Adrenal gland (tissue), 5 donors: ENCODE measurements around the gene PIKFYVE.

Experiments
- POLR2A ChIP-seq, 2 donors: fragments of 450-650 bp; IDR thresholded peaks; one replicate each; pipeline ENCODE4 v1.6.1; 2017; ENCODE audit warnings: antibody characterized with exemption in 2 of 2, mild to moderate bottlenecking in 2 of 2, moderate library complexity in 1 of 2
- TF ChIP-seq, protein P1 (sequence below), 6 experiments: fragments of 450-650 bp in 4 of 6; fragments of 200-600 bp in 2 of 6; sonication (generic) in 1 of 6; IDR thresholded peaks; 1 replicate in 5 of 6; 2 replicates in 1 of 6; pipeline versions ENCODE4 v1.5.1 to v1.8.0; 2016 to 2021; ENCODE audit warnings: antibody characterized with exemption in 6 of 6, mild to moderate bottlenecking in 2 of 6, moderate library complexity in 1 of 6
- donor health status: DM: no; HTN: no; CAD: no.

- TF ChIP-seq, protein P1, sequence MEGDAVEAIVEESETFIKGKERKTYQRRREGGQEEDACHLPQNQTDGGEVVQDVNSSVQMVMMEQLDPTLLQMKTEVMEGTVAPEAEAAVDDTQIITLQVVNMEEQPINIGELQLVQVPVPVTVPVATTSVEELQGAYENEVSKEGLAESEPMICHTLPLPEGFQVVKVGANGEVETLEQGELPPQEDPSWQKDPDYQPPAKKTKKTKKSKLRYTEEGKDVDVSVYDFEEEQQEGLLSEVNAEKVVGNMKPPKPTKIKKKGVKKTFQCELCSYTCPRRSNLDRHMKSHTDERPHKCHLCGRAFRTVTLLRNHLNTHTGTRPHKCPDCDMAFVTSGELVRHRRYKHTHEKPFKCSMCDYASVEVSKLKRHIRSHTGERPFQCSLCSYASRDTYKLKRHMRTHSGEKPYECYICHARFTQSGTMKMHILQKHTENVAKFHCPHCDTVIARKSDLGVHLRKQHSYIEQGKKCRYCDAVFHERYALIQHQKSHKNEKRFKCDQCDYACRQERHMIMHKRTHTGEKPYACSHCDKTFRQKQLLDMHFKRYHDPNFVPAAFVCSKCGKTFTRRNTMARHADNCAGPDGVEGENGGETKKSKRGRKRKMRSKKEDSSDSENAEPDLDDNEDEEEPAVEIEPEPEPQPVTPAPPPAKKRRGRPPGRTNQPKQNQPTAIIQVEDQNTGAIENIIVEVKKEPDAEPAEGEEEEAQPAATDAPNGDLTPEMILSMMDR (IDR thresholded peaks at IDR 0.05), result peak; percentile 71 to 83 (median 74)
- peak in 1 of 2 donors; percentile 51 for TF ChIP-seq POLR2A (IDR thresholded peaks at IDR 0.05)
These were observed 11.8 kb upstream of the PIKFYVE start for GRCh38 chr2:208254118-208254870.
